Measurements from ENCODE around the gene FATE1.
"Not testable (repeated sequence)": the region's sequence is repeated elsewhere in the genome, so short reads cannot be mapped to it uniquely, and the experiment has no call there.

The FATE1 gene

GRCh38 chrX:151715752-151716151 lies at the start of gene FATE1:
FATE1 (plus strand) TSS chrX:151716035; CDS start chrX:151716120, 85 bp downstream.
- no peak for DNase-seq (ENCODE audit: low read depth in 2 of 2)

GRCh38 chrX:151675121-151675746 lies 40.6 kb upstream of the FATE1 start:
- DNase-seq (ENCODE audit: low read depth in 2 of 2): no peak

GRCh38 chrX:151676196-151676595 lies 39.6 kb upstream of the FATE1 start:
- DNase-seq (ENCODE audit: low read depth in 2 of 2): no peak

- DNase-seq (ENCODE audit: low read depth in 2 of 2): no peak
Observed at GRCh38 chrX:151679798-151680402, 35.9 kb upstream of the FATE1 start.

- peak; percentile 40 to 47 for DNase-seq (ENCODE audit: low read depth in 2 of 2)
Observed at GRCh38 chrX:151680805-151681204, 35.0 kb upstream of the FATE1 start.

GRCh38 chrX:151687635-151688034 lies 28.2 kb upstream of the FATE1 start:
- DNase-seq (ENCODE audit: low read depth in 2 of 2): no peak

GRCh38 chrX:151688695-151689094 lies 27.1 kb upstream of the FATE1 start:
- DNase-seq (ENCODE audit: low read depth in 2 of 2): no peak

GRCh38 chrX:151692825-151693224 lies 23.0 kb upstream of the FATE1 start:
- no peak for DNase-seq (ENCODE audit: low read depth in 2 of 2)

GRCh38 chrX:151694121-151694520 lies 21.7 kb upstream of the FATE1 start:
- no peak for DNase-seq (ENCODE audit: low read depth in 2 of 2)

- no peak for DNase-seq (ENCODE audit: low read depth in 2 of 2)
Observed at GRCh38 chrX:151694661-151695582, 20.9 kb upstream of the FATE1 start, which contains the start of gene PRRG3. PRRG3 (plus strand) TSS chrX:151695458; CDS start chrX:151698815, 3,357 bp downstream.

- DNase-seq (ENCODE audit: low read depth in 2 of 2): no peak
Observed at GRCh38 chrX:151695583-151696340, 20.1 kb upstream of the FATE1 start.

- not testable (repeated sequence) for DNase-seq (ENCODE audit: low read depth in 2 of 2)
Observed at GRCh38 chrX:151697082-151697481, 18.8 kb upstream of the FATE1 start.

GRCh38 chrX:151697522-151697921 lies 18.3 kb upstream of the FATE1 start:
- no peak for DNase-seq (ENCODE audit: low read depth in 2 of 2)

- DNase-seq (ENCODE audit: low read depth in 2 of 2): no peak
Observed at GRCh38 chrX:151698485-151698884, 17.4 kb upstream of the FATE1 start.

- DNase-seq (ENCODE audit: low read depth in 2 of 2): no peak
Observed at GRCh38 chrX:151699746-151700145, 16.1 kb upstream of the FATE1 start.

- DNase-seq (ENCODE audit: low read depth in 2 of 2): no peak
Observed at GRCh38 chrX:151700581-151700980, 15.3 kb upstream of the FATE1 start.

GRCh38 chrX:151701071-151701470 lies 14.8 kb upstream of the FATE1 start:
- DNase-seq (ENCODE audit: low read depth in 2 of 2): no peak

- DNase-seq (ENCODE audit: low read depth in 2 of 2): no peak
Observed at GRCh38 chrX:151701531-151701930, 14.3 kb upstream of the FATE1 start.

GRCh38 chrX:151702026-151702714 lies 13.7 kb upstream of the FATE1 start:
- no peak for DNase-seq (ENCODE audit: low read depth in 2 of 2)

GRCh38 chrX:151702741-151703340 lies 13.0 kb upstream of the FATE1 start:
- no peak for DNase-seq (ENCODE audit: low read depth in 2 of 2)

- no peak for DNase-seq (ENCODE audit: low read depth in 2 of 2)
Observed at GRCh38 chrX:151703487-151703886, 12.3 kb upstream of the FATE1 start.

Measured in activated CD4-positive, alpha-beta T cell treated with anti-CD3 and anti-CD28 coated beads for 24 hours (primary cell).